Left kidney (tissue), 2 donors: ENCODE measurements around the gene CHST3. TPM values are rescaled to one million over a fixed set of nuclear protein-coding genes. Genes with fewer than 3 reads are reported as not detected.
"Not testable (repeated sequence)": the region's sequence is repeated elsewhere in the genome, so short reads cannot be mapped to it uniquely, and the experiment has no call there.

Experiments
- DNase-seq: peaks from one replicate; pipeline ENCODE4 v3.0.0-alpha.2; 2013
- polyA plus RNA-seq: library from polyadenylated mRNA; unstranded; fragments of 120-200 nt; gene quantifications from one replicate; pipeline ENCODE4 v1.2.1, GENCODE V29; 2013; ENCODE audit not compliant: insufficient read length

Gene CHST3
- polyA plus RNA-seq, 1 donor, result 15.4 TPM

DNA sequence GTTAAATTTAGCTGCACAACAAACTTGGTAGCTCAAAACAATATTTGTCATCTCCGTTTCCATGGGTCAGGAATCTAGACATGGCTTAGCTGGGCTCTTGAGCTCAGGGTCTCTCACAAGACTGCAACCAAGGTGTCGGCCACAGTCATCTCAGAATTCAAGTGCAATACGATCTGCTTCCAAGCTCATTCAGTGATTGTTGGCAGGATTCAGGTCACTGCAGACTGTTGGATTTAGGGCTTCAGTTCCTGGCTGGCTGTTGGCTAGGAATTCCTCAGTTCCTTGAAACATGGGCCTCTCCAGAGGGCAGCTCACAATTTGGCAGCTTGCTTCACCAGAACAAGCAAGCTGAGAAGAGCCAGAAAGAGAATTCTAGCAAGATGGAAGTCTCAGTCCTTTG lies 17.5 kb upstream of the CHST3 start:
- DNase-seq, result no peak

DNA sequence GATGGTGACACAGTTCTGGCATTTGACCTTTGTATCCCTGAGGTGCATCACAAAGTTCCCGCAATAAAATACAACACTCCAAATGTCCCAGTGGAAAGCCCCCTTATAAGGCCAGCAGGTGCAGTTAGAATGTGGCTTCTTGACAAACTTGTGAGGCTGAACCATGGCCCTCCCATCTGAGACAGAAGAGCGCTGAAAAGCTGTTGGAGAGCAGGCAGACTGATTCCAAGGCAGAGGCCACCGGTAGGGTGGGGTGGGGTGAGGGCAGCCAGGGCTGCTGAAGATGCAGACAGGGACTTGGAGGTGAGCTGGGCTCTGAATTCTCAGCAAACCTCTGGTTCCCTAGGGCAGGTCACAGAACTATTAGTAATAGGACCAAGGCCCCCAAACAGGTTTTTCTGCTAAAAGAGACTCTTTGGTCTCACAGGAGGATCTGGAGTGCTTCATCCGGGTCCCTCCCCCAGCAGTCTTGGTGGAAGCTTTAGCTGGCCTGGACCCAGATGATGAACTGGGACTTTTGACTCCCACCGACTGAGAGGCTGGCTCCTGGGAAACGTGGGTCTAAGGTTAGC lies 15.6 kb upstream of the CHST3 start:
- DNase-seq, result no peak

DNA sequence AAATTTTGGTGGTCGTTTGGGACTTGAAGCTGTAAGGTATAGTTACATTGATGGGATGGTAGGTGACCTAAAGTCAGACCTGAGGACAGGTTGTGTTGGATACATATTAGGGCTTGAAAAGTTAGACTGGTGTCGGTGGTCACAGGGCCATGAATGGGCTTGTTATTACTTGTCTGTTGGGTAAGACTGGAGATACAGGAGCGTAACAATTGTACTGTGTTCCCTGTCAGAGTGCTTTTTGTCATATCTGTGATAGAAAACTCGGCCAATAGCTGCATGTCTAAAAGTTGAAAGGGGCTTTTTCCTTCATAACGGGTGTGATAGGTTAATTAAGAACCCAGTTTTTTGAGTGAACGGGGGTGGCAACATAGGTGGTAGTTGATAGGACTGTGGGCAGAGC lies 13.5 kb upstream of the CHST3 start:
- no peak for DNase-seq

DNA sequence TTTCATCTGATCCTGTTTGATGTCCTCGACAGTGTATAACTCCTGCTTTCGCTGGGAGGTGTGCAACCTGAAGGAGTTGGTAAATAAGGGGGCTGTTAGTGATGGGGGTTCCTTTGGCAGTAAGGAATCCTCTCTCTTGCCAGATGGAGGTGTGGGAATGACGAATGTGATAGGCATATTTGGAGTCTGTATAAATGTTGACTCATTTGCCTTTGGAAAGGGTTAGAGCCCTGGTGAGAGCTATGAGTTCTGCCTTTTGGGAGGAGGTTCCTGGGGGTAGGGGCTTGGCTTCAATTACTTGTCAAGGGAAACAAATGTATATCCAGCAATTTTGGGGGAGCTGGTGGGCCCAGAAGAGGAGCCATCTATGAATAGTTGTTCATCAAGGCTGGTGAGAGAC lies 11.4 kb upstream of the CHST3 start:
- no peak for DNase-seq

DNA sequence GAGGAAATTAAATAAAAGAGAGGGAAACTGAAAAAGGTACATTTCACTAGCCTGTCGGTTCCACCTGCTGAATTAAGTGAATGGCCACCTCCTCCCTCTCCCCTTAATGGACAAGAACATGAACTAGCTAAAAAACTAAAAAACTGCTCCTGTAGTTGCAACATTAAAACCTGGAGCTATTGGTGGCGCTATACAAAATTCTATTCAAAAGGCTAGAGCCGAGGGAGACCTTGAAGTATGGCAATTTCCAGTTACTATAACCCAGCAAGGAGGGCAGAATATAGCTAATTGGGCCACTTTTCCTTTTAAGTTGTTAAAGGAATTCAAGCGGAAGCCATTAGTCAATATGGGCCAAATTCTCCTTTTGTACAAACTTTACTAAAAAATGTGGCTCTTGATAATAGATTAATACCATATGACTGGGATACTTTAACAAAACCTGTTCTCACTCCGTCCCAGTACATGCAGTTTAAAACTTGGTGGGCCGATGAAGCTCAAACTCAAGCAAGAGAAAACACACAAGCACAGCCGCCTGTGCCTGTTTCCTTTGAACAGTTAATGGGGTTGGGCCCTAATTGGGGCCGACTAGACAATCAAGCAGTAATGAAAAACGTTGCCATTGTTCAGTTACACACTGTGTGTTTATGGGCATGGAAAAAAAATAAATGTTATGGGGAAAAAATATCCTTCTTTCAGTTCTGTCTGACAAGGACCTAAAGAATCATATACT lies 6.5 kb upstream of the CHST3 start:
- no peak for DNase-seq

DNA sequence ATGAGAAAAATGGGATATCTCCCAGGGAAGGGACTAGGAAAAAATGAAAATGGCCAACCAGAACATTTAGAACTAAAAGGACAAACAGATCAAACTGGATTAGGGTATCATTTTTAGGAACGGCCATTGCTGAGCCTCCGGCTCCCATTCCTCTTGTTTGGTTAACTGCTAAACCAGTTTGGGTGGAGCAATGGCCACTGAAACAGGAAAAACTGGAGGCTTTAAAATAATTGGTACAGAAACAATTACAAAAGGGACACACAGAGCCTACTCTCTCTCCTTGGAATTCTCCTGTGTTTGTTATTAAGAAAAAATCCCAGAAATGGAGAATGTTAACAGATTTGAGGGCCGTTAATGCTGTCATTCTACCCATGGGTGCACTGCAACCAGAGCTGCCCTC lies 4.7 kb upstream of the CHST3 start:
- DNase-seq, result no peak

DNA sequence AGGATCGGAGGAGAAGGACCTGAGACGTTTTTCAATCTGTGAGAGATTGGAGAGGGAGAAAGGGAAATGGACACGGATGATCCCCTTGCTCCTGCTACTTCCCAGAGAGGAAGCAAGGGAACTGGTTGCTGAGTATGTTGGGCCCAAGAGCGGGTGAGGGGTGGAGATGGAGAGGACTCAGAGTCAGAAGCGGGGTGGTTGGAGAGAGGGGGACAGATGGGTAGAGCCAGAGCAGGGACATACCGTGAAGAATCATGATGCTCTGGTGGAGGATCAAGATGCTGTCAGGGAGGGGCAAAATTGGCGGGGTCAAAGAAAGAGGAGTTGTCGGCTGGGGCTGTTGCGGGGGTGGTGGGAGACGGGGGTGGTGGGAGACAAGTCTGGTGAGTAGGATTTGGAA lies 2.4 kb upstream of the CHST3 start:
- DNase-seq, result no peak

DNA sequence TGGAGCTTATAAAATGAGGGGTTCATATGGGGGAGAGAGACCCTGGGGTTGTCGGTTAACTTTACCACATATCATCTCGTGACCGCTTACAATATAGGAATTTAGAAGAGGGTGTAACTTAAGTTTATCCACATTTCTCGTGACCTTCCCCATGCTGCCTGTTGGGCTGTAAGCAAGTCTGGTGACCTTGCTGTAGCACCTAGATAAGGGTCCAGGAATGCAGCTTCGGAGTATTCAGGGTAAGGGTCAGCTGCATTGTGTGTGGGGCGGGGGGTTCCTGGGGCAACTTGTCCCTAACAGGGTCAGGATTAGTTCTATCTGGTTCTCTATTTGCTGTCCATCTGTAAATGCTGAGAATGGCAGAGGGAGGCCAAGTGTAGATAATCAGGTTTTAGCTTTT lies 1.3 kb upstream of the CHST3 start:
- no peak for DNase-seq

DNA sequence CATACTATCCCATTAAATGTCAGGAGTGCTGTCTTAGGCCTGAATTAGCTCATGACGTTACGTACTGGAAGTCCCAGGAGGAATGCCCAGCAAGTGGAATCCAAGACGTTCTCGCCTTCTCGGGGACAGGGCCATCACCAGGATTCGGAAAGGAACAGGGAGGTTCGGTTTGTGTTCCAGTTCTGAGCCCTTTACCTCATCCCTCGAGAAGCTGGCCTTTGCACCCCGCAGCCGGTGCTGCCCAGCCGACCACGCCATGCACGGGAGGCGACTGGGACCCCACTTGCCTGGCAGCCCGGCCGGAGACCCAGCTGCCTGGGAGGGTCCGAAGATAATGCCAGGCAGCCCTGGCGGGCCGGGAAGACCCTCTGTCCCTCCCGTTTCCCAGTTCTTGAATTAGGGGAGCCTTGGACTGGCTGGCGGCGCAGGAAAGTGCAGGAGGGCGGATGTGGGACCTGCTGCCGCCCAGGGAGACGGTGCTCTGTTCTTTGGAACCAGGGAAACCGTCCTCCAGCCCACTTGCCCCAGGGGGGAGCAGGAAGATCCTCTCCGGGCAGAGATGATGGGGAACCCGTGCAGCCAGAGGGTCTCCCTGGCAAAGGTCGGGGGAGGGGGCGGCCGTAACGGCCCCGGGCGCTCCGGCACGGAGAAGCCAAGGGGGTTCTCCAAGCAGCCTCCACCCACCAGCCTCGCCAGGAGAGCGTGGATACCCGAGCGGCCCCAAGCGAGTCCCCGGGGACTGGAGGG lies 671 bp upstream of the CHST3 start:
- DNase-seq, result no peak

DNA sequence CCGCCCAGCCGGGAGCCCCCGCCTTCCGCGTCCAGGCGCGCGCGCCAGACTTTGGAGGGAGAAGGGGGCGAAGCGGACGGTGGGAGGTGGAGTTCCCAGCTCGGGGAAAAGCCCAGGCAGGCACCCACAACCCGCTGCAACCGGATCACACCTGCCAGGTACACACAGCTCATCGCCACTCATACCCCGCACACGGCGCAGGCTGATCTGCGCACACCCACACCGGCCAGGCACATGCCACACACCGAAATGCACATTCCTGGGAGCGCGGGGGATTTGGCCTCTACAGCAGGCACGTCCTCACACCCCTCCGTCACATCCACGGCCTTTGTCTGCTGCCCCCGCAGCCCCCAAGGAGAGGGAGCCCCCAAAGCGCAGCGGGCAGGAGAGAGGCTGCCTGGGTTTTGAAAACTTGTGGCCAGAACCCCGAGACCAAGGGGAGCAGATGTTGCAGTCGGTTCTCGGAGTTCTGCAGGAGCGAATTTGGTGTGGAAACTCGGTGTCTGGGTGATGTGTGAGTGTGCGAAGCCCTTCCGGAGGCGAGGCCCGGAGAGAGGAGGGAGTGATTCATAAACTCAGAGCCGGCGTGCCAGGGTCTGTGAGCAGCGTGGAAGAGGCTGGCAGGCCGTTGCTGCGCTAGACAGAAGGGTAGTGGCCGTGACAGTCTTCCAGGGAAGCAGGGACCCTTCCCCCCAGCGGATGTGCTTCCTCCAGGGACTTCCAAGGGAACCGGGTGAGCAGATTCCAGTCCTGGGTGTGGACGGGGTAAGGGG lies 734 bp downstream of the CHST3 start:
- peak; percentile 55 for DNase-seq

DNA sequence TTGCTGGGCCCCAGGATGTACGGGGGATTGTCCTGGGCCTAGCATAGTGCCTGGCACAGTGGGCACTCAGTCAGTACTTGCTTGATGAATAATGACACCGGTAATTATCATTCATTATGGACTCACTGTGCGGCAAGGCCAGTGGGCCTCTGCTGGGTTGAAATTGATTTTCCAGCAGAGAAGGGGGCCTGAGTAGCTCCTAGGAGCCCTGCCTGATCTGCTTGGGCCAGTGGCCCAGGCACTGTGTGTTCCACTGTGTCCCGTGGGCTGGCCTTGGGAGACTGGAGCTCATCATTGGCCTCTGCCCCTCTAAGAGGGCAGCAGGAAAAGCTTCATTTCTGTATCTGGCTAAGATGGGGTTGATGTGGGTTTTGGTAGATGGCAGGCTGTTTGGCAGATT lies 1.4 kb downstream of the CHST3 start:
- DNase-seq, result no peak

DNA sequence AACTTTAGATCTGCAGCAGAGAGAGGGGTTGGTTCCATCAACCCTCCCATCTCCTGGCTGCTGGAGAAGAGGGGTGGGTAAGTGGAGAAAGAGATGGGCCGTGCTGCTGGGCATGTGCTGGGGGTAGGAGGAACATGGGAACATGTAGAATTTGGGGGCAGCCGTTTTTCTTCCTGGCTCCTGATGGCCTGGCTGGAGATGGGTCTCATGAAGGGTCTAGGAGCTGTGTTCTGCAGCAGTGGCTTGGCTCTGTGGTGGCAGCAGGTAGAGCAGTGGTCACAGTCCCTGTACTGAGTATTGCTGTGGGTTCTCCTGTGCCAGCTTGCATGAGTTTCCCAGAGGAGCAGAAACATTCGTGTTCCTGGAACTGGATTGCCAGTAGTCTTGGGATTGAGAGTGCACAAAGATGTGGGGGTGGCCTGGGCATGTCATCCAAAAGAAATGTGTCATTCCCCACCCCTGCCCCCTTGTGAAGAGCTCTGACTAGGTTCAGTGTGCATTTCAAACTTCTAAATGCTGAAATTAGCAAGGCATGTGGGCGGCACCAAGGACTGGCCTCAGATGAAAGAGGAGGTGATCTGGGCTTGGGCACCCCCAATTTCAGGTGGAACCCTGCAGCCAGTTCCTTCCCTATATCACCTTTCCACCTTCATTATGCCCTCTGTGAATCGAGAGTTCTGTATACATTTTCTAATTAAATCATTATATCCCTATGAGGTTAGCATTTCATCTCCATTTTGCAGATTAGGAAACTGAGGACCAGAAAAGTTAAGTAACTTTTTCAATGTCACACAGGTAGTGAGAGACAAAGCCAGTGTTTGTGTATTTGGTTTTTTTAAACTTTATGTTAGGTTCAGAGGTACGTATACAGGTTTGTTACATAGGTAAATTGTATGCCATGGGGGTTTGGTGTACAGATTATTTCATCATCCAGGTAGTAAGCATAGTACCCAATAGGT lies 2.1 kb downstream of the CHST3 start:
- DNase-seq, result no peak

DNA sequence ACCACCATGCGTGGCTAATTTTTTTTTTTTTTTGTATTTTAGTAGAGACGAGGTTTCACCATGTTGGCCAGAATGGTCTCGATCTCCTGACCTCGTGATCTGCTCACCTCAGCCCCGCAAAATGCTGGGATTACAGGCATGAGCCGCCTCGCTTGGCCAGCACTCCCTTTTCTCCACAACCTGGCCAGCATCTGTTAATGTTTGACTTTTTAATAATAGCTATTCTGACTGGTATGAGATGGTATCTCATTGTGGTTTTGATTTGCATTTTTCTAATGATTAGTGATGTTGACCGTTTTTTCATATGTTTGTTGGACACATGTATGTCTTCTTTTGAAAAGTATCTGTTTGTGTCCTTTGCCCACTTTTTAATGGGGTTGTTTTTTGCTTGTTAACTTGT lies 3.8 kb downstream of the CHST3 start:
- not testable (repeated sequence) for DNase-seq

DNA sequence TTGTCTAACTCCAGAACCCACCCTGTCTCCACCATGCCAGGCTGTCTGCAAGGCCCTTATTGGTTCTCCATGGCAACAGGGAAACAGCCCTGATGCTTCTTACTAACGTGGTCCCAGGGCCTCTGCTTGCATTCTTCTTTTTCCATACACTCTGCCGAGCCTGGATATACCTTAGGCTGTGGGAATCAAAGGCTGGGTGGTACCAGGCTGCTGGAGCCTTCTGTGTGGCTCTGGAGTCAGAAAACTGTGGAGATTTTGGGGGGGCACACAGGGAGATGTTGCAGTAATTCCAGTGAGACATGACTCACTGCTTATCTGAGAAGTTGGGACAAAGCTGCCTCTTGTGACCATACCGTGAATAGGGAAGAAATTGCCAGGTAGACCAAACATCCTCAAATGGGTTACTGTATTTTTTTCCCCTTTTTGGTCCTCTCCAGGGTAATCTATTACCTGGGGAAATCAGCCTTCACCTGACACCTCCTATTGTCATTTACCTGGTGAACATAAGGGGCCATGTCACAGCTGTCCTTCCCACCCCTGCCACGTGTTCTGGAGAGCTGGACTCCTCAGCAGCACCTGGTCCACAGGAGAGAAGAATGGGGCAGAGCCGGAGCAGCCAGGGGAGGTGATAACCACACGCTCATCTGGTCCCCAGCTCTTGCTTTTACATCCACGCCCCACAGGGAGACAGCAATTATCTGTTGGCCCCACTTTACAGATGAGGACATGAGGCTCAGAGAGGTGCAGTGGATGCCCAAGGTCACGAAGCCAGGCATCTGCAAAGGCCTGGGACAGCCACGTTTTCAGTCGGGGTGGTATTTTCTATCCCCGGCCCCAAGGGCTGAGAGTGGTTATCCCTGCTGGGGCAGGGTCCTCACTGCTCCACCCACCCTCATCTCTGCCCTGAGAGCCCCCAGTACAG lies 4.6 kb downstream of the CHST3 start:
- DNase-seq, result no peak

DNA sequence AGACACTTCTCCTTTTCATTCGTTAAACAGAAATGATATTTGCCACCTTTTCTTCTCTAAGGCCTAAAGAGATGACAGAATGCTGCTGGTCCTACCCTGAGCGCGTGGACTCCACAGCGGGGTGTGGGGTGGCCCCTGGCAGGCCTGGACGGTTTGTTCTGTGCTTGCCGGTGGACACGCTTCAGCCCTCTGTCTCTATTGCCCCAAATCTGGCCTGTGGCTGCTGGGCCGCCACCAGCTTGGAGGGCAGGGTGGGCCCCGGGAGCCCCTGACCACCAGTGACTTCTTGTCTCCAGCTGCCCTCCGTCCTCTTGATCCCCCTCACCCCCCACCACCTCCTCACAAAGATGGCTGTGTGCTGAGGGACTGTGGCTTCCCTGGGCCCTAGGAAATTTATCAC lies 5.7 kb downstream of the CHST3 start:
- no peak for DNase-seq

DNA sequence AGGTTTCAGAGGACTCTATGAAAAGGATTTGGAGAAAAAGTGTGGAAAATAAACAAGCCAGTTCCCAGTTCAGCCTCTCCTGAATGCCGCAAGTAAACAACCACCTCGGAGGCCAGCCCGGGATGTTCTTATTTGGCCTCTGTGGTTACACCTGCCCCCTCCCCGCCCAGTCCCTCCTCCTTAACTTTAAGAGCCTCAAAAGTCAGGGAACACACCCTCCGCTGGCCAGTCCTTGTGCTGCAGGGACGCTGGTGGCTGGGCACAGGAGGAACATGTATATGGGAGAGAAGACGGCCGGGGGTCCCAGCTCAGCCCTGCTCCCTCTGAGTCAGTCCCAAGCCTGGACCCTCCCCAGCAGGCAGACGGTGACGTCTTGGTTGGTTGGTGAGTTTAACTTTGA lies 6.1 kb downstream of the CHST3 start:
- DNase-seq, result no peak

DNA sequence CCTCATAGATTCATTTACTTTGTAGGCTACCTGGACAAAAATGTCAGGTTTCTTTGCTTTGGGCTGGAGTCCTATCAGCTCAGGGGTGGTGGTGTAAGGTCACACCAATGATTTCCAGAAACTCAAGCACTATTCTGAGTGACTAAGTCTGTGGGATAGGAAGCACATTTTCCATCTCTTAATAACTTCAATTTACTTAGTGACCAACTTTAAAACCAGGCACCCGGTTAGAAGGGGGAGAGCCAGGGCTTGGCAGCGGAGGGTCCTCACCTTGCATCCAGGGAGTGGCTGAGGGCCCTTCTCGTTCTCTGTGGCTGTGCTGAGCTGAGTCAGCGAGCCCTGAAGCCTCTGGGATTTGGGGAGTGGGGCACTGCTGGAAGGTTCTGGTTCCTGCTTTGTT lies 6.7 kb downstream of the CHST3 start:
- no peak for DNase-seq

DNA sequence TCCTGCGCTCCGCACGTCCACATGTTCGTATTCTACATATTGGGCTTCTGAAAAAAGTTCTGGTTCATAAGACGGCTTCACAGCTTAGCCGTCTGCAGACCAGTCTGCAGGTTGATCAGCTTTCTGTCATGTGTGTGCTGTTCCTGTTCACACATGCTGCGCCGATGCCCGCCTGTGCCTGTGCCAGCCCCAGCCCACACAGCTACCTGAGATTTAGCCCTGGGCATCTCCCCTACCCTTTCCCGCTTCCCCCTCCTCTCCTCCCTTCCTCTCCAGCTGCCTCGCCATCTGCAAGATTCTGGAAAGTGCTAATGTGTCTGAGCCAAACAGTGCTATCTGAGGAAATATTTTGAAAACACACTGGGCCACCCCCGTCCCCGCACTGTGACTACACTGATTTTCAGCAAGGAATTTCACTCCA lies 7.1 kb downstream of the CHST3 start:
- no peak for DNase-seq

DNA sequence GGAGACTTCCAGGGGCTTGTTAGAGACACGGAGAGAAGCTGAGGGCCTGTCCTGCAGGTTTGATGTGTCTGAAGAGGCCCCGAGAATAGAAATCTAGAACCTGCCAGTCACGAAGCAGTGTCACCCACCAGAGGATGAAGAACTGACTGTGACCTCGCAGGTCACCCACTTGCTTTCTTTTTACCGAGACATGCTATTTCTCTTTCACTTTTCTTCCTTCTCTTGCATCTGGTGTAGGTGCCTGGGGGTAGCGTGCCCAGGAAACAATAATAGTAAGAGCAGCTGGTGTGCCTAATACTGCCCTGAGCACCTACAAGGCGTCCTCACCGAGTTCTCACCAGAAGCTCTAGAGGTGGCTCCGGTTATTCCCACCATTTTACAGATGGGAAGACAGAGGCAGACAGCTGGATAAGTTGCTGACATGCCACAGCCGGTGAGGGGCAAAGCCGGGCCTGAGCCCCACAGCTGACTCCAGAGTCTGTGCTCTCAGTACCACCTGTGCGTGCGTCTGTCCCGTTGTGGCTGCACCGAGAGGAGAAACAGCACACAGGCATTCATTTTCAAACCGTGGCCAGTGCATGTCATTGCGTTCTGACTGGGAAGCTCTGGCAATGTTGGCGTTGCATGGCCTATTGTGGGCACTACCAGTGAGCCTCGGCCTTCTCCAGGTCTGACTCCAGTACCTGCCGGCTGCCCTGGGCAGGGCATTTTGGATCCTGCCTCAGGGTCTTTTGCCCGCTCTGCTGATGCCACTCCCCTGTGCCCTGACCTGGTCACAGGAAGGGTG lies 7.8 kb downstream of the CHST3 start:
- no peak for DNase-seq
